SH-SY5Y (cell line): ENCODE measurements around the gene RBM19.

Source experiments
- GATA2 ChIP-seq: IDR thresholded peaks from 2 replicates; pipeline ENCODE4 v1.6.1; 2011; ENCODE audit warnings: mild to moderate bottlenecking, low read depth, low read length
- GATA3 ChIP-seq: IDR thresholded peaks from 2 replicates; pipeline ENCODE4 v1.6.1; 2011; ENCODE audit warnings: low read depth, mild to moderate bottlenecking, low read length, moderate library complexity

DNA sequence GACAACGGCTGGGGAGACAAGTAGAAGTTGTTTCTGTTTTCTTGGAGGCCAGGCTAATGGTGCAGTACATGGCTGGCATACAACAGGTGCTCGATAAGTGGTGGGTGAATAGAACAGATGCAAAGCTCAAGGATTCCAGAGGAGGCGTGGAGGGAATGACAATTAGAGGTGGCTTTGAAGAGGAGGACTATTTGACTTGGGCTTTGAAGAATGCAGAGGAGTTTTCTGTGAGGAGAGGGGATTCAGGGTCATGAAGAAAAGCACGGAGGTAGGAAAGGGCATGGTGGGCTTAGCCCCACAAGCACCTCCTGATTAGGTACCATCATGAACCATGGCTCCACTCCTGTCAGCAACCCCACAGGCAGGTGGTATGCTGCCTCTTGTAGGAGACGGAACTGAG lies 142.3 kb downstream of the RBM19 start:
- TF ChIP-seq GATA2 (no peak), GATA3 (no peak)
